Activated CD4-positive, CD25-positive, alpha-beta regulatory T cell treated with anti-CD3 and anti-CD28 coated beads, Interleukin-2, amount 50 U/mL, for 24 hours (primary cell): Measurements from ENCODE around the gene EFNA5.

Experiments used
- ATAC-seq, 2 donors: fragments of 150-1000 bp; cut with Tn5 transposase; one replicate each; pipeline ENCODE4 v1.10.0; 2021; ENCODE audit warnings: mild to moderate bottlenecking in 1 of 2, moderate library complexity in 1 of 2

EFNA5 gene

GRCh38 chr5:107567901-107568671, 102.7 kb downstream of the EFNA5 start:
- ATAC-seq = no peak

GRCh38 chr5:107566986-107567385, 103.8 kb downstream of the EFNA5 start:
- no peak for ATAC-seq

GRCh38 chr5:107565791-107566767, 104.7 kb downstream of the EFNA5 start:
- no peak for ATAC-seq

DNA sequence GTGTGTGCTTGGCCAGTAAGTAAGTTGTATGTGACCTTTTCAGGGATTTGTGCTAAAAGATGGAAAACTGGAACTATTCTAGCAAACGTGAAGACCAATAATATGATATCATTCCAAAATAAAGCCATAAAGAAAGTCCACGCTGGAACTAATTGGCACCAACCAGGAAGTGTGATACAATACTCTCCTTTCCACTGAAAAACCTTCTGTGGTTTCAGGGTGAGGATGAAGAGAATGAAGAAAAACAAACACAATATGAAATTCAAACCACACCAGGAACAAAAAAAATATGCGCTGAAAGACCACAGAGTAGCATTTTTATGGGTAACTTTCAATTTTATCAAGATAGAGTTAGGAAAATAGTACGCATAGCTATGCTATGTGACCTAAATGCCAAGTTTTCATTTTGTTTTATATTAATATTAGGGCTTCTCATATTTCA, 105.8 kb downstream of the EFNA5 start:
- no peak for ATAC-seq

DNA sequence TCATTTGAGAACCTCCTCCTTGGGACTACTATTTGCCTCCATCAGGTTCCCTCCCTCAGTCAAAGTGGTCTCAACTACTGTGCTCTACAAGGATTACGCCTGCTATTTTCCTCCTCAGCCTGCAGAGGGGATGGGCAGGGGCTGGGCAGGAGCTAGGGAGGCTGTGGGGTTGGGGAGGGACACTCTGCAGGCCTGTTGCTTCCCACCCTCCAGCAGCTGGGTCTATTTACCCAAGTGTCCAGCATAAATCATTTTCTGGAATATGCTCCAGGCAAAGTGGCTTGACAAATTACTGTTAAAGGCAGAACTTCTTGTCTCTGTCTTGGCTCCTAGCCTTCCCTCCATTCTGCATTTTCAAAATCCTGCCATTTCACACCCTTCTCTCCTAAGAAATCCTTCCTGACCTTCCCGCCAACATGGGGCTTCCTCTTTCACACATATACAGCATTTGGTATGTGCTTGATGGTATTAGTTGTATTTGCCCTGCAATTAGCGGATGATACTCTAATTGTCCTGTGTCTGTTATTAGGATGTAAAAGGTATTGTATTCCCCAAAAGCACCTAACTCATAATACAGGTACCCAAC, 106.7 kb downstream of the EFNA5 start:
- no peak for ATAC-seq

DNA sequence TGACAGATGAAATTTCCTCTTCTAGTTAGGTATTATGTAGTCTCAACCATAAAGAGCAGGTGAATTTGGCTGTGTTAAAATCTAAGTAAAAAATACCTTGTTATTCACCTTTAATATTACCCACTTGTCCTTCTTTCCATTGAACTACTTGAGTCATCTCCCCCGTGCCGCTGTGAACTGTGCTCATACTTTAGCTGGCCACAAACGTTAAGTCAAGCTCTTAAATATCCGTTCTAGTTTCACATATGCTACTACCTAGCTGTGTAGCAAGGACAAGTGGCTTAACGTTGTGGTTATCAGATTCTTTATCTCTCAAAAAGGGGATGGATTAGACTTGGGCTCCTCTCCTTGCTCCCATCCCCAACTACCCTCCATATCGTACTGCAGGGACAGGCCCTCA, 110.4 kb downstream of the EFNA5 start:
- ATAC-seq = no peak

DNA sequence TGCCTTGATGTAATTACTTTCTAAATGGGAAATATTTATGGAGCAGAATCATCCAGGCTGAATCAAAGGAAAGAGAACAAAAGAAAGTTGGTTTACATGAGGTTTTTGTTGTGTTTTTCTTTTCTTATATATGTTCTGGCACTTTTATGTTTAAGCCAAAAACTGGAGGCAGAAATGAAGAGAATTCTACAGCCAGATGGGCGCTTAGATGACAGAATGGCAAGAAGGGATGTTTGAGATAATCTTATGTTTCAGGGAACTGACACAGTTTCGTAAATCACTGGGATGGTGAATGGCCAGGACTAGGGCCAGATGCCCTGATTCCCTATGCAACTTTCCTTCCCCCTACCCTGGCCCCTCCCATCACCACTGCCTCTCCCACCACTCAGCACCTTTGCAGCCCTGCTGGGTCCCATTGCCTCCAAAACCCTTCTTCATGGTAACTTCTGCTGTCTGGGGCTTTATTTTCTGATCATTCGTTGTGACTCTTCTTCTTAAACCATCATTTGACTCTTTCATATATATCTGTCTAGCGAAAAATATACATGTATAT, 111.8 kb downstream of the EFNA5 start:
- no peak for ATAC-seq

DNA sequence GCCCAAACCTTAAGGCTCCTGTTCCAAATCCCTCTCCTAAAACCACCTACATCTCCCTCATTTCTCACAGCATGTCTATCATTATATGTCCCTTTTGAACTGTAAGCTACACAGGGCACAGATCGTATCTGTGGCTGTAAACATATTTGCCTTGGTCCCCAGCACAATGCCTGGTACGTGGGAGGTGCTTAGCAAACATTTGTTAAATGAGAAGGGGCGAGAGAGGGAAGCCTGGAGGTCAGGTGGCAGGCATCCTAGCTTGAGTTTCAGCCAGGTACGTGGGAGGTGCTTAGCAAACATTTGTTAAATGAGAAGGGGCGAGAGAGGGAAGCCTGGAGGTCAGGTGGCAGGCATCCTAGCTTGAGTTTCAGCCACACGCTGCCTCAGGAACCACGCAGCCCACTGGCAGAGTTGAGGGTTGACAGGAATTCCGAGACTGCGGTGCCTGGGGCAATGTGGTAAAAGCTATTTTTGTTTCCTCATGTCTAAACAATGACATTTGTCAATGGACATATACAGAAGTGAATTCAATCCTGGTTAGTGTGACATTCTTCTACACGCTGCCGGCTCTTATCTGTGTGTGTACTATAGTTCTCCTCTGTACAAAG, 113.6 kb downstream of the EFNA5 start:
- no peak for ATAC-seq

DNA sequence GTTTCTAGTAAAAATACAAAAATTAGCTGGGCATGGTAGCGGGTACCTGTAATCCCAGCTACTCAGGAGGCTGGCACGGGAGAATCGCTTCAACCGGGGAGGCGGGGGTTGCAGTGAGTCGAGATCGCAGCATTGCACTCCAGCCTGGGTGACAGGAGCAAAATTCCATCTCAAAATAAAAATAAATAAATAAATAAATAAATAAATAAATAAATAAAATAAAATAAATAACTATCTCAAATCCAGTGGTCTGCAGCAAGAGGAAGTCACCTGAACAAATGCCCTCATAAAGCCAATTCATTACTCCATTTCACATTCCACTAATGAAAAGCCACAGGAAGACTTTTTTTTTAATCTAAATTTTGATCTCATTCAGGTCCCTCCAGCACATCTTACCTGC, 114.2 kb downstream of the EFNA5 start:
- no peak for ATAC-seq

DNA sequence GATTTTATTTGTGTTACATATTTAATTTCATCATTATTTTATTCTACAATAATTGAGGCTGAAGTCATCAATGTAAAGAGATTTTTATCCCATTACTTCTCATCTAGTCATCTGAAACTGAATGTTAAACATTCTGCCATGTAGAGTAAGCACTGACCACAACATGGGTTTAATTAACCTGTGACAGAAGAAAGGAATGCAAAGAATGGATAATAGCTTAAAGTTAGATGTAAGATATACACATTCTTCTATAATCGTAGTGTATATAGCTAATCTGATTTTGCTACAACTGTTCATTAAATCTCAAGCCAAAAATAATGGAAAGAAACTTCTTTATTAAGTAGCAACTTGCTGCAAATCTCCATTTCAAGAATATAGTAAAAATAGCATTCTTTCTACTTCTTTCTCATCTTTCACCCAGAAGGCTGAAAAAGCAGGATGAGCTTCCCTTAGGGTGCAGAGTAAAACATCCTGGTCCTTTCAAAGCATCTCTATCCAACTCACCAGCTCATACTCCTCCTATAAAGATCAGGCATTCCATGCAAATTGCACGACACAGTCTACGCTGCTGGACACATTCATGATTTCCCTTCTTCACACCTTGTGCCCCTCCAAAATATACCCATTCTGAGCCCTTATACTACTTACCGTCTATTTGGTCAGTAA, 115.2 kb downstream of the EFNA5 start:
- ATAC-seq = no peak

DNA sequence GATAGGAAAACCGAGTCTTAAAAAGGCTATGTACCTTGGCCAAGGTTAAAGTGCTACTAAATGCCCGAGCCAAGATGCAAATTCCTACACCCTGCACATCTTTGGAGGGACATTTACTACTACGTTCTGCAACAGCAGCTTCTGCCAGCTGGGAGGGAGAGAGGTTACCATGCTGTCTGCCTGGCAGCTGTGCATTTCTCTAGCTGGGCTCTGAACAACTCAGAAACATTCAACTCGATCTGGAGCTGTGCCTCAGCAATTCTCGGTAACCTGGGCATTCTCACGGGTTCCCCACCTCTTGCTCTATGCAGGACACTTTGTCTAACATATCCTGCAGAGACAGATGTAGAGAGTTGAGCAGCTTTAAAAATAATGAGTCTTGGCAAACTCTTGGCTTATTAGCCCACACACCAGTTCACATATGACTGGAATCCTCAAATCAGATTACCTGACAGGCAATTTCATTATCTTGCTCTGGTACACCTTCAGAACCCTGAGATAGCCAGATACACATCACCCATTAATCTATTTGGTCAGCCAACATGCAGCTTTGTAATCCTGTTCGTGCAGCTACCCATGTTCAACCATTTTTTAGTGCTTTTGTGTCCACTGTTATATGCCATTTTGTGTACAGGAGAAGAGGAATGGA, 115.8 kb downstream of the EFNA5 start:
- no peak for ATAC-seq

DNA sequence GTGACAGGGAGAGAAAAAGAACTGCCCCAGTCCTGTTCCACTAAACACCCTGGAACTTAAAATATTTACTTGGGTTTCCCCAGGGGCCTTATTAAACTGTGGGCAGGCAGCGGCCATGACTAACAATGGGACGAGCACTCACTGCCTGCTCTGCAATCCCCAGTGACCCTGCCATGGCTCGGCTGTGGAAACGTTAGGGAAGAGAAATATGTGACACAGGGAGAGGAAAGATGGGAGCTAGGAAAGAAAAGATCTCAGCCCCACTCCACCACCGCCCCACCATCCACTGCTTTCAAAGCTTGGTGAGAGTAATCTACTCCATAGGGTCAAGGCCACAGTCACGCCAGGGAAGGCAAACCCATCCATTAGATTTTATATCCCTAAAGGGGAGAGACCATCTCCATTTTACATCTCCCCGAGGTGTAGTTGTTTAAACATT, 117.6 kb downstream of the EFNA5 start:
- no peak for ATAC-seq

DNA sequence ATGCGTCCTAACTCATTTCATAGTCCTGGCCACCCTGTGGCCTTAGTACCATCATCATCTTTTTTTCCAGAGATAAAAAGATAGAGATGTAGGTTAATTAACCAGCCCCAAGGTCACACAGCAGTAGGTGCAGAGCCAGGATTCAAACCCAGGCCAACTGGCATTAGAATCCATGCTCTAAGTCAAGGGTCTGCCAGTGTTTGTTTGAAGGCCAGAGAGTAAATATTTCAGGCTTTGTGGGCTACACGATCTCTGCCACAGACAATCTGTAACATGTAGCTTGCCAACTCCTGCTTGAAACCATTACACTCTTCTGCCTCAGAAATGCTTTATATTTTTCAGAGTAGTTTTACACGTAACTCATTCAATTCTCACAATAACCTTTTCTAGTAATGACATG, 119.6 kb downstream of the EFNA5 start:
- ATAC-seq = no peak

- ATAC-seq = no peak
These were observed 121.2 kb downstream of the EFNA5 start for GRCh38 chr5:107549567-107549966.

- ATAC-seq = no peak
These were observed 122.3 kb downstream of the EFNA5 start for GRCh38 chr5:107548477-107548876.

DNA sequence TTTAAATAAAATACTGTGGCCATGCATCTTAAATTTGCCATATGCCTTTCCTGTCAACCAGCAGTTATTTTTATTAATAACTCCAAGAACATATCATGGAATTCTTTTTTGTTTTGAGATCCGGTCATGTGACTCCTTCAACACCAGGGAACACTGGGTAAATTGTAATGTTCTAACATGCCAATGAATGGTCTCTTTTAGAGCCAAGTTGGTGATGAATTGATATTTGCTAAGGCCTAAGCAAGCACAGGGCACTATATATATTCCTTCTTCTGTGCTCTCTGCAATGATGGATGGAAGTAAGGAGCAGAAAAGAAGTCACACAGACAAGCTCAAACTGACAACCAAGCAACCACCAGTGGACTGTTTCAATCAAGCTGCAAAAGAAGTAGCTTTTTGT, 124.0 kb downstream of the EFNA5 start:
- no peak for ATAC-seq

- no peak for ATAC-seq
These were observed 125.3 kb downstream of the EFNA5 start for GRCh38 chr5:107545486-107545885.

- no peak for ATAC-seq
These were observed 125.8 kb downstream of the EFNA5 start for GRCh38 chr5:107544967-107545366.

- ATAC-seq = no peak
These were observed 126.3 kb downstream of the EFNA5 start for GRCh38 chr5:107544476-107544875.

DNA sequence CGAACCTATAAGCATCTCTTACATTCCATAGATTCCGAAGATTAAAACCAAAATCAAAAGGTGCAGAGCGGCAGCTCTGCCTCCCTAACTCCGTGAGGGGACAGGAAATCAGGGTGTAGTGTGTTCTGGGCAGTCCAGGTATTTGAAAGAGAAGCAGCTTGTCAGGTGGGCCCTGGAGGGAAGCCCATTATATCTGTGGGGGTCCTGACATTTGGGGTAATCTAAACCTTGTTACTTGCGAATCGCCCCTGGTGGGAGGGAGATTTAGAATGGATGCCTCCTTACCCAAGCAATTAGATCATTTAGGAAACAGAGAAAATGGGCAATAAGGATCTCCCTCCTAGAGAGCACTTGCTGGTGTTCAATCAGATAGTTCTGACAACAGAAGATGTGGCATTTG, 126.9 kb downstream of the EFNA5 start:
- no peak for ATAC-seq

DNA sequence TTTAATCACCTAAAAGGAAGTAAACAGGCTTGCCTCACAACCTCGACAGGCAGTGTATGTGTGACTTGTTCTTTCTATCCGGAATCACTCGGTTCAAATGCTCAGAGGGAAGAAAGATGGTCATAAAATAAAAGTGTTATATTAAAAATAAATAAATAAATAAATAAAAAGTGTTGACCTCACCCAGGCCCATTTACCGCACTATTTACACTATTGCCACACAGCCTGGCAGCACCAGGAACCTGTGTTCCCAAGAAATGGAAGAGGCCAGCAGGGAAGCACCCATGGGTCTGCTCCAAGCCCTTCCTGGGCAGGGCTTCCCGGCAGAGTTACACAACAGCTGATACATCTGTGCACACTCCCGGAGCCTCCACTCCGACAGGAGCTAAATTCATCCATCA, 127.9 kb downstream of the EFNA5 start:
- no peak for ATAC-seq

DNA sequence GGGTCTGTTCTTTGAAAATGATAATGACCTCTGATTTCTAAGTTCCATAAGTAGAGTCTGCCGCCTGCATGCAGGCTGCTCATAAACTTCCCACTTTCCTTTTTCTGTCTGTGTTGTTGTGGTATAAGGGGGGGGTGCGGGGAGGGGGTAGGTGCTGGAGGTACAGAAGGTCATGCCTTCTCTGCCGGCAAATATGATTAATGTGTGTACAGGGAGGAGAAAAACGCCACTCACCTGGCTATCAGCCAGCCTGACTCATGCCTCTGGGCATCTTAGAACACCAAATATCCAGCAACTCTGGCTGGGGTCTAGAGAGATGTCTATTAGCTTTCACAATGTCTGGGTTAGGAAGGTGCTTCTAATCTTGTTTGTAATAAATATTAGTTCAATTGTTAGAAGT, 128.3 kb downstream of the EFNA5 start:
- no peak for ATAC-seq
